HFF-Myc (cell line): ENCODE measurements around the gene DNASE1L2.
"Not testable (repeated sequence)": the region's sequence is repeated elsewhere in the genome, so short reads cannot be mapped to it uniquely, and the experiment has no call there.

Source experiments
- DNase-seq: peaks from one replicate; pipeline ENCODE4 v3.0.0-alpha.2; 2011; ENCODE audit warnings: low read depth; ENCODE audit errors: extremely low read depth
- H3K4me3 ChIP-seq: replicated peaks from 2 replicates; pipeline ENCODE4 v1.5.1; 2011; ENCODE audit warnings: low read depth, mild to moderate bottlenecking, control low read depth, low read length
- CTCF ChIP-seq: IDR thresholded peaks from 2 replicates; pipeline ENCODE4 v1.5.1; 2012; ENCODE audit warnings: mild to moderate bottlenecking, low read depth, low read length, control low read depth; ENCODE audit errors: missing control alignments

The DNASE1L2 gene

GRCh38 chr16:2256531-2257140 lies 20.4 kb downstream of the DNASE1L2 start:
- TF ChIP-seq CTCF = no peak
- no peak overlapping the region for H3K4me3 ChIP-seq
- DNase-seq = no peak

GRCh38 chr16:2257726-2258125 lies 21.5 kb downstream of the DNASE1L2 start:
- DNase-seq = no peak
- TF ChIP-seq CTCF = no peak
- H3K4me3 ChIP-seq = no peak overlapping the region

GRCh38 chr16:2258530-2258929 lies 22.3 kb downstream of the DNASE1L2 start:
- DNase-seq, H3K4me3 ChIP-seq: not testable (repeated sequence)

GRCh38 chr16:2260250-2260649 lies 24.0 kb downstream of the DNASE1L2 start:
- TF ChIP-seq CTCF = no peak

GRCh38 chr16:2263026-2263425 lies 26.8 kb downstream of the DNASE1L2 start:
- H3K4me3 ChIP-seq, DNase-seq: not testable (repeated sequence)

More at GRCh38 chr16:2260250-2260649, 24.0 kb downstream of the DNASE1L2 start:
- no peak for DNase-seq
- H3K4me3 ChIP-seq = no peak overlapping the region

GRCh38 chr16:2266887-2267286 lies 30.6 kb downstream of the DNASE1L2 start:
- H3K4me3 ChIP-seq = peak overlapping the region; percentile 81
- not testable (repeated sequence) for DNase-seq

- DNase-seq = not testable (repeated sequence)
Measured at GRCh38 chr16:2267505-2267912, 31.3 kb downstream of the DNASE1L2 start.

GRCh38 chr16:2267913-2268666 lies 31.8 kb downstream of the DNASE1L2 start, which contains the start of gene RNPS1:
Gene RNPS1, minus strand, starts transcription at chr16:2268126. Its CDS starts 3,483 bp downstream, at chr16:2264643.
- no peak for TF ChIP-seq CTCF

More at GRCh38 chr16:2267505-2267912, 31.3 kb downstream of the DNASE1L2 start:
- H3K4me3 ChIP-seq = peak overlapping the region; percentile 81

GRCh38 chr16:2270070-2270462 lies 33.8 kb downstream of the DNASE1L2 start:
- no peak overlapping the region for H3K4me3 ChIP-seq
- DNase-seq = no peak
- no peak for TF ChIP-seq CTCF

More at GRCh38 chr16:2267913-2268666, 31.8 kb downstream of the DNASE1L2 start, which contains the start of gene RNPS1:
- peak within 1 kb of the TSS; percentile 81 for H3K4me3 ChIP-seq
- DNase-seq = peak; percentile 75
